ENCODE data around the gene IWS1. TPM values are rescaled to one million over a fixed set of nuclear protein-coding genes. Genes with fewer than 3 reads are reported as not detected.

The IWS1 gene
- total RNA-seq, 2 donors from 2014 or later = 91.4 to 107 TPM

DNA sequence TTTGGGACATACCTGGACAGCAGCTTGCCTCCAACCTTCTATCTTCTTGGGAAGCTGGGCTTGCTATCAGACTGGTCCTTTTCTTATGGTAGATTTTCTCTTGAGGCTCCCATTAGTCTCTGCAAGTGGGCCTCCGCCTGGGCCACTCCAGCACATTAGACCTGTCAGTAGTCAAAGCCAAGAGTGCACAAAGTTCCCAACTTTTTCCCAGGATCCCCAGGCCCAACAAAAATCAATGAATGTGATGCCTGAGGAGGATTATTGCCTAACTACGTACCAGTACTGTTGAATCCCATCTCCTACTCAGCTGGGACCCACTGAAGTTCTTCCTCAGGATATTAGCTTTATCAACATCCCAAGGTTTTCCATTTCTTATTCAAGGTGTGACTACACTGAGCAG is 56.3 kb downstream of the IWS1 start:
- WGBS, 2 experiments (ENCODE audit: insufficient coverage in 1 of 2, insufficient read length in 1 of 2) = 93 to 94% methylated on average over 2 of the region's 2 CpGs
- H3K4me3 ChIP-seq (ENCODE audit: low read length) = no peak overlapping the region
- TF ChIP-seq, protein P1, sequence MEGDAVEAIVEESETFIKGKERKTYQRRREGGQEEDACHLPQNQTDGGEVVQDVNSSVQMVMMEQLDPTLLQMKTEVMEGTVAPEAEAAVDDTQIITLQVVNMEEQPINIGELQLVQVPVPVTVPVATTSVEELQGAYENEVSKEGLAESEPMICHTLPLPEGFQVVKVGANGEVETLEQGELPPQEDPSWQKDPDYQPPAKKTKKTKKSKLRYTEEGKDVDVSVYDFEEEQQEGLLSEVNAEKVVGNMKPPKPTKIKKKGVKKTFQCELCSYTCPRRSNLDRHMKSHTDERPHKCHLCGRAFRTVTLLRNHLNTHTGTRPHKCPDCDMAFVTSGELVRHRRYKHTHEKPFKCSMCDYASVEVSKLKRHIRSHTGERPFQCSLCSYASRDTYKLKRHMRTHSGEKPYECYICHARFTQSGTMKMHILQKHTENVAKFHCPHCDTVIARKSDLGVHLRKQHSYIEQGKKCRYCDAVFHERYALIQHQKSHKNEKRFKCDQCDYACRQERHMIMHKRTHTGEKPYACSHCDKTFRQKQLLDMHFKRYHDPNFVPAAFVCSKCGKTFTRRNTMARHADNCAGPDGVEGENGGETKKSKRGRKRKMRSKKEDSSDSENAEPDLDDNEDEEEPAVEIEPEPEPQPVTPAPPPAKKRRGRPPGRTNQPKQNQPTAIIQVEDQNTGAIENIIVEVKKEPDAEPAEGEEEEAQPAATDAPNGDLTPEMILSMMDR (conservative IDR thresholded peaks at IDR 0.05) = no peak

DNA sequence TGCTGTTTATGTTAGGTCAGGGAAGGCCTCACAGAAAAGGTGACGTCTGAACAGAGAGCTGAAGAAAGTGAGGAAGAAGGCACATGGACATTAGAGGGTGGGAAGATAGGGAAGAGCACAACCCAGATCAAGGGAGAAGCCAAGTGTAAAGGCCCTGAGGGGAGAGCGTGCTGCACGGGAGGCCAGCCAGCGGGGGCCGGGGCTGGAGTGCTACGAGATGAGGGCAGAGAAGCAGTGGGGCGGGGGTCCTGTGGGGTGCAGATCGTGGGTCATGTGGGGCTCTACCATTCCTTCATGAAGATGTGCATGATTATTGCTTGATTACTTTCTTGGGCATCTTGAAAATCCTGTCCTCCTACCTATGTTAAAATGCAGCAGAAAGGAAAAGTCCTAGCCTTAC is 57.2 kb downstream of the IWS1 start:
- Histone ChIP-seq H3K9me3 (ENCODE audit: control insufficient read depth, low read length) (no peaks in the 10 kb centered on the region), H3K27ac (ENCODE audit: low read depth, low read length) (no peak overlapping the region), H3K4me3 (ENCODE audit: low read length) (no peak overlapping the region), H3K9ac (ENCODE audit: extremely low read depth, low read length, poor library complexity, severe bottlenecking) (no peak overlapping the region), H3K36me3 (ENCODE audit: control insufficient read depth, insufficient read depth, low read length) (peaks cover 36% of the 10 kb centered on the region), H3K27me3 (ENCODE audit: control insufficient read depth, insufficient read depth, low read length, poor library complexity, severe bottlenecking) (no peaks in the 10 kb centered on the region), H3K4me1 (ENCODE audit: control insufficient read depth, insufficient read depth, low read length) (no peaks in the 10 kb centered on the region)
- Mint-ChIP-seq H3K4me3 (no peak overlapping the region), H3K4me1 (peaks cover 15% of the 10 kb centered on the region), H3K27me3 (ENCODE audit: insufficient read depth) (no peaks in the 10 kb centered on the region), H3K9me3 (no peaks in the 10 kb centered on the region), H3K27ac (no peak overlapping the region), H3K36me3 (ENCODE audit: low read depth) (peaks cover 22% of the 10 kb centered on the region)
- DNase-seq = no peak
- TF ChIP-seq, protein P1 (conservative IDR thresholded peaks at IDR 0.05) = no peak
- 92 to 97% methylated on average over 8 of the region's 8 CpGs for WGBS, 2 experiments (ENCODE audit: insufficient coverage in 1 of 2, insufficient read length in 1 of 2)

More for the DNA sequence above, 56.3 kb downstream of the IWS1 start:
- Mint-ChIP-seq H3K36me3 (ENCODE audit: low read depth) (peaks cover 22% of the 10 kb centered on the region), H3K27ac (no peak overlapping the region), H3K4me1 (peaks cover 9% of the 10 kb centered on the region), H3K27me3 (ENCODE audit: insufficient read depth) (no peaks in the 10 kb centered on the region), H3K4me3 (no peak overlapping the region), H3K9me3 (no peaks in the 10 kb centered on the region)
- Histone ChIP-seq H3K27me3 (ENCODE audit: control insufficient read depth, insufficient read depth, low read length, poor library complexity, severe bottlenecking) (no peaks in the 10 kb centered on the region), H3K27ac (ENCODE audit: low read depth, low read length) (no peak overlapping the region), H3K9me3 (ENCODE audit: control insufficient read depth, low read length) (no peaks in the 10 kb centered on the region), H3K9ac (ENCODE audit: extremely low read depth, low read length, poor library complexity, severe bottlenecking) (no peak overlapping the region), H3K4me1 (ENCODE audit: control insufficient read depth, insufficient read depth, low read length) (no peaks in the 10 kb centered on the region), H3K36me3 (ENCODE audit: control insufficient read depth, insufficient read depth, low read length) (peaks cover 36% of the 10 kb centered on the region)
- DNase-seq = no peak

DNA sequence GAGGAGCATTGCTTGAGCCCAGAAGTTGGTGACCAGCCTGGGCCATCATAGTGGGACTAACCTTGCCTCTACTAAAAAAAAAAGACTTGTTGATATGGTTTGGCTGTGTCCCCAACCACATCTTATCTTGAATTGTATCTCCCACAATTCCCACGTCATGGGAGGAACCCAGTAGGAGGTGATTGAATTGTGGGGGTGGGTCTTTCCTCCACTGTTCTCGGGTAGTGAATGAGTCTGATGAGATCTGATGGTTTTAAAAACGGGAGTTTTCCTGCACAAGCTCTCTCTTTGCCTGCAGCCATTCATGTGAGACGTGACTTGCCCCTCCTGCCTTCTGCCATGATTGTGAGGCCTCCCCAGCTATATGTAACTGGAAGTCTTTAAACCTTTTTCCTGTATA is 61.0 kb downstream of the IWS1 start:
- no peaks in the 10 kb centered on the region for H3K4me1 ChIP-seq (ENCODE audit: control insufficient read depth, insufficient read depth, low read length)
- H3K4me3 ChIP-seq (ENCODE audit: low read length) = no peak overlapping the region
- H3K27ac ChIP-seq (ENCODE audit: low read depth, low read length) = no peak overlapping the region
- Mint-ChIP-seq H3K4me3 (no peak overlapping the region), H3K4me1 (peaks cover 29% of the 10 kb centered on the region), H3K36me3 (ENCODE audit: low read depth) (peaks cover 23% of the 10 kb centered on the region), H3K27me3 (ENCODE audit: insufficient read depth) (no peaks in the 10 kb centered on the region), H3K27ac (no peak overlapping the region), H3K9me3 (no peaks in the 10 kb centered on the region)
- WGBS, 2 experiments (ENCODE audit: insufficient coverage in 1 of 2, insufficient read length in 1 of 2) = 77 to 84% methylated on average over 3 to 4 of the region's 4 CpGs
- TF ChIP-seq, protein P1 (conservative IDR thresholded peaks at IDR 0.05) = no peak
- H3K9ac ChIP-seq (ENCODE audit: extremely low read depth, low read length, poor library complexity, severe bottlenecking) = no peak overlapping the region
- DNase-seq = no peak
- peaks cover 39% of the 10 kb centered on the region for H3K36me3 ChIP-seq (ENCODE audit: control insufficient read depth, insufficient read depth, low read length)
- no peaks in the 10 kb centered on the region for H3K9me3 ChIP-seq (ENCODE audit: control insufficient read depth, low read length)
- no peaks in the 10 kb centered on the region for H3K27me3 ChIP-seq (ENCODE audit: control insufficient read depth, insufficient read depth, low read length, poor library complexity, severe bottlenecking)
